Measurements from ENCODE around the gene RNF38.
"Not testable (repeated sequence)": the region's sequence is repeated elsewhere in the genome, so short reads cannot be mapped to it uniquely, and the experiment has no call there.

Gene RNF38

DNA sequence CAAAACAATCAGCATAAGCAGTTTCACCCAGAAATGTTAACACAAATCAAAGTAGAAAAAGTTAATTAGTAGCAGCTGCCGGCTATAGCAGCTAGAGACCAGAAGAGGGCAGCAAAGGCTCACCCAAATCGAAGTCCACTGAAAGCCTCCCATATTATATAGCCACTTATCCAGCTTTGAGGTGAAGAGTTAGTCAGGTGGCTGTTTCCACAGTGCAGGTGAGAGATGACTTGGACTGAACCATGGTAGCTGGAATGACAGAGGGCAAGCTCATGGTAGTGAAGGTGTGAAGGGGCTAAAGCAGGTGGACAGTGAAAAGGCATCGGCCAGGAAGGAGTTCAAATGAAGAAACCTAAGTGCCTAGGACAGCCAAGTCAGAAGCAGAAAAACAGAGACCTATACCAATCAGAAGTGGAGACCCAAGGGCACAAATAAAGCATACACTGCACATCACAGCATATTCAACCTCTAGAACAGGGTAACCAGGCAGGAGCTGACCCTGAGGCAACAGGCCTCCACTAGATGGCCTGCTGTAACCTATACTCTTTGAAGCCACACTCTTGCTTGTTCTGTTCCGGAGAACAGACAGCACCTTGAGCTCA is 7.2 kb upstream of the RNF38 start:
- H3K9me3 ChIP-seq (ENCODE audit: control insufficient read depth, insufficient read depth, low read length), result no peaks in the 10 kb centered on the region

GRCh38 chr9:36402536-36402935 is 2.5 kb upstream of the RNF38 start:
- H3K4me1 ChIP-seq (ENCODE audit: control insufficient read depth, insufficient read depth, low read length), result peaks cover 32% of the 10 kb centered on the region
- no peaks in the 10 kb centered on the region for H3K27me3 ChIP-seq (ENCODE audit: control insufficient read depth, insufficient read depth, low read length)
- H3K4me3 ChIP-seq (ENCODE audit: low read depth, low read length), result no peak overlapping the region
- no peaks in the 10 kb centered on the region; the same call in 1 of the 2 replicates for H3K36me3 ChIP-seq (ENCODE audit: control insufficient read depth, insufficient read depth, low read length)
- H3K27ac ChIP-seq (ENCODE audit: low read depth, low read length), result peak overlapping the region; percentile 31
- no peaks in the 10 kb centered on the region for H3K9me3 ChIP-seq (ENCODE audit: control insufficient read depth, insufficient read depth, low read length)
- H3K9ac ChIP-seq (ENCODE audit: low read depth, low read length), result no peak overlapping the region

More for the DNA sequence above, 7.2 kb upstream of the RNF38 start:
- Histone ChIP-seq H3K27ac (ENCODE audit: low read depth, low read length) (no peak overlapping the region), H3K9ac (ENCODE audit: low read depth, low read length) (no peak overlapping the region), H3K36me3 (ENCODE audit: control insufficient read depth, insufficient read depth, low read length) (peaks cover 4% of the 10 kb centered on the region), H3K27me3 (ENCODE audit: control insufficient read depth, insufficient read depth, low read length) (no peaks in the 10 kb centered on the region), H3K4me1 (ENCODE audit: control insufficient read depth, insufficient read depth, low read length) (peaks cover 12% of the 10 kb centered on the region), H3K4me3 (ENCODE audit: low read depth, low read length) (no peak overlapping the region)

- Histone ChIP-seq H3K27ac (ENCODE audit: low read depth, low read length) (peak overlapping the region; percentile 74), H3K4me3 (ENCODE audit: low read depth, low read length) (peak overlapping the region; percentile 95), H3K36me3 (ENCODE audit: control insufficient read depth, insufficient read depth, low read length) (no peaks in the 10 kb centered on the region; the same call in 1 of the 2 replicates), H3K9ac (ENCODE audit: low read depth, low read length) (no peak overlapping the region), H3K27me3 (ENCODE audit: control insufficient read depth, insufficient read depth, low read length) (no peaks in the 10 kb centered on the region), H3K4me1 (ENCODE audit: control insufficient read depth, insufficient read depth, low read length) (peaks cover 28% of the 10 kb centered on the region), H3K9me3 (ENCODE audit: control insufficient read depth, insufficient read depth, low read length) (no peaks in the 10 kb centered on the region)
Measured at GRCh38 chr9:36401897-36402480, 1.9 kb upstream of the RNF38 start.

DNA sequence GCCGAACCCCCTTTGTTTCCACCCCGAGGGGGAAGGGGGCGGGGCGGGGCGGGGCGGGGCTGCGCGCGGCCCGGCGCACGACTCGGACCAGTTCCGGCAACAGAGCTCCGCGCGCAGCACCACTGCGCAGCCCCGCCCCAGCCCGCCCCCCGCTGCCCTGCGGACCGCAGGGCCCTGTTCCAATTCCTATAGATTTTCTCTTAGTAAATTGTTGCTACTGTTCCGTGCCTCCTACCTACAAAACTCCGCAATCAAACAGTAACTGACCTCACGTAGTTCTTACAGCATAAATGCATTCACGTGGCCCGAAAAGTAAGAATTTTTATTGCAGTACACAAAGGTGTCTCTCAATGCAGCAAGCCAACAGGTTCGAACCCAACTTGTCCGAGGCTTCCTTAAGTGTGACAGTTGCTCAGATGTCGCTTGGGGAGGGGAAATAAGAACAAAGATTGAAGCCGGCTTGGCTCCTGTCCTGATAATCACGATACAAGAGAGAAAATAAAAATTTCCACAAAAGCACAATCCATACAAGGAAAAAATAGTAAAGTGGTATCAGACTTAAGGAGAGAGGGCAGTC is 1.2 kb upstream of the RNF38 start:
- H3K4me1 ChIP-seq (ENCODE audit: control insufficient read depth, insufficient read depth, low read length), result peaks cover 25% of the 10 kb centered on the region
- peak overlapping the region; percentile 92; the same call in 1 of the 2 replicates for H3K9ac ChIP-seq (ENCODE audit: low read depth, low read length)
- peak overlapping the region; percentile 95 for H3K4me3 ChIP-seq (ENCODE audit: low read depth, low read length)
- H3K27me3 ChIP-seq (ENCODE audit: control insufficient read depth, insufficient read depth, low read length), result no peaks in the 10 kb centered on the region
- no peaks in the 10 kb centered on the region for H3K9me3 ChIP-seq (ENCODE audit: control insufficient read depth, insufficient read depth, low read length)
- H3K36me3 ChIP-seq (ENCODE audit: control insufficient read depth, insufficient read depth, low read length), result peaks cover 3% of the 10 kb centered on the region
- peak overlapping the region; percentile 98 for H3K27ac ChIP-seq (ENCODE audit: low read depth, low read length)

DNA sequence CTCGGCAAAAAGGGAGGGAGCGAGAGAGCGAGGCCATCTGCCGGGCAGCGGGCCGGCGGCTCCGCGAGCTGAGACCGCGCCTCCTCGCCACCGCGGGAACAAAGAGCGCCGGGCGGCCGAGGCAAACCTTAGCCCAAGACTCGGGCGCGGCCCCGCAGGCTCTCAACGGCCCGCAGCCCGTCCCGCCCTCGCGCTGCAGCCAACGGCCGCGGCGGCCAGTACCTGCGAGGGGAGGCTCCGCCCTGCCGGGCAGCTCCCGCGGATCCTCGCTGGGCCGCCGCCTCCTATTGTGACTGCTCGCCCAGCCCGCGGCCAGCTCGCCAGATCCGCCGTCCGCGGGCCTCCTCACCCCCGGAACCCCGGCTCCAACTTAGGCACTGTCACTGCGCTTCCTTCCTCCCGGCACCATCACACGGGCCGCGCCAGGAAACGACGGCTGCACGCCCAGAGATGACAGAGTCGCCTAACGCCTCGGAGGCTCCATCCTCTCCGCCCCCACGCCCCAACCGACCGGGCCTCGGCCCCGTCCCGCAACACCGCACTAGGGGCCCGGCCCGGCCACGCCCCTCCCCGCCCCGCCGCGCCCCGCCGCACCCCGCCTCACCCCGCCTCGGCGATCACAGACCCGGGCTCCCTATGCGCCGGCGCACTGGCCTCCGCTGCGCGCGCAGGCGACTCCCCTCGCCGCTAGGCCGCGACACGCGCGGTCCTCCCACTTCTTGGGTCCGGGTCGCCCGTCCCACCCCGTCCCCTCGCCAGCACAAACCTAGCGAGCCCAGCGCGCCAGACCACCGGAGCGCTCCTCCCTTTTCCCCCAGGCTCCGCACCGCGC is 479 bp upstream of the RNF38 start:
- Histone ChIP-seq H3K9me3 (ENCODE audit: control insufficient read depth, insufficient read depth, low read length) (no peaks in the 10 kb centered on the region), H3K9ac (ENCODE audit: low read depth, low read length) (peak overlapping the region; percentile 92), H3K4me3 (ENCODE audit: low read depth, low read length) (peak overlapping the region; percentile 95), H3K4me1 (ENCODE audit: control insufficient read depth, insufficient read depth, low read length) (peaks cover 25% of the 10 kb centered on the region), H3K27ac (ENCODE audit: low read depth, low read length) (peak overlapping the region; percentile 98), H3K36me3 (ENCODE audit: control insufficient read depth, insufficient read depth, low read length) (peaks cover 4% of the 10 kb centered on the region), H3K27me3 (ENCODE audit: control insufficient read depth, insufficient read depth, low read length) (no peaks in the 10 kb centered on the region)

GRCh38 chr9:36398745-36399144 is 1.3 kb downstream of the RNF38 start:
- Histone ChIP-seq H3K4me1 (ENCODE audit: control insufficient read depth, insufficient read depth, low read length) (peaks cover 26% of the 10 kb centered on the region), H3K9ac (ENCODE audit: low read depth, low read length) (no peak overlapping the region), H3K27me3 (ENCODE audit: control insufficient read depth, insufficient read depth, low read length) (no peaks in the 10 kb centered on the region), H3K27ac (ENCODE audit: low read depth, low read length) (no peak overlapping the region), H3K9me3 (ENCODE audit: control insufficient read depth, insufficient read depth, low read length) (no peaks in the 10 kb centered on the region), H3K4me3 (ENCODE audit: low read depth, low read length) (peak overlapping the region; percentile 95), H3K36me3 (ENCODE audit: control insufficient read depth, insufficient read depth, low read length) (peaks cover 9% of the 10 kb centered on the region)

DNA sequence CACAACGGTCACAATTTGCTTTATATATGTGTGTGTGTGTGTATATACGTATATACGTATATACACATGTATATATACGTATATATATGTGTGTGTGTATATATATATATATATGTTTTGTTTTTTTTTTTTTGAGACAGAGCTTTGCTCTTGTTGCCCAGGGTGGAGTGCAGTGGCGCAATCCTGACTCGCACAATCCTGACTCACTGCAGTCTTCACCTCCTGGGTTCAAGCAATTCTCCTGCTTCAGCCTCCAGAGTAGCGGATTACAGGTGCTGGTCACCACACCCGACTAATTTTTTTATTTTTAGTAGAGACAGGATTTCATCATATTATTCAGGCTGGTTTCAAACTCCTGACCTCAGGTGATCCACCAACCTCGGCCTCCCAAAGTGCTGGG is 3.1 kb downstream of the RNF38 start:
- no peak overlapping the region for H3K27ac ChIP-seq (ENCODE audit: low read depth, low read length)

GRCh38 chr9:36392489-36392888 is 7.6 kb downstream of the RNF38 start:
- no peak overlapping the region; the same call in 1 of the 2 replicates for H3K9ac ChIP-seq (ENCODE audit: low read depth, low read length)
- H3K36me3 ChIP-seq (ENCODE audit: control insufficient read depth, insufficient read depth, low read length), result peaks cover 18% of the 10 kb centered on the region
- H3K27ac ChIP-seq (ENCODE audit: low read depth, low read length), result no peak overlapping the region
- H3K4me3 ChIP-seq (ENCODE audit: low read depth, low read length), result no peak overlapping the region
- no peaks in the 10 kb centered on the region for H3K27me3 ChIP-seq (ENCODE audit: control insufficient read depth, insufficient read depth, low read length)
- H3K9me3 ChIP-seq (ENCODE audit: control insufficient read depth, insufficient read depth, low read length), result no peaks in the 10 kb centered on the region
- H3K4me1 ChIP-seq (ENCODE audit: control insufficient read depth, insufficient read depth, low read length), result peaks cover 57% of the 10 kb centered on the region

More for the DNA sequence above, 3.1 kb downstream of the RNF38 start:
- H3K36me3 ChIP-seq (ENCODE audit: control insufficient read depth, insufficient read depth, low read length), result peaks cover 13% of the 10 kb centered on the region
- no peaks in the 10 kb centered on the region for H3K9me3 ChIP-seq (ENCODE audit: control insufficient read depth, insufficient read depth, low read length)
- H3K4me3 ChIP-seq (ENCODE audit: low read depth, low read length), result no peak overlapping the region
- no peaks in the 10 kb centered on the region for H3K27me3 ChIP-seq (ENCODE audit: control insufficient read depth, insufficient read depth, low read length)
- peaks cover 37% of the 10 kb centered on the region for H3K4me1 ChIP-seq (ENCODE audit: control insufficient read depth, insufficient read depth, low read length)
- H3K9ac ChIP-seq (ENCODE audit: low read depth, low read length), result no peak overlapping the region

- Histone ChIP-seq H3K27me3 (ENCODE audit: control insufficient read depth, insufficient read depth, low read length) (no peaks in the 10 kb centered on the region), H3K36me3 (ENCODE audit: control insufficient read depth, insufficient read depth, low read length) (peaks cover 17% of the 10 kb centered on the region), H3K9me3 (ENCODE audit: control insufficient read depth, insufficient read depth, low read length) (no peaks in the 10 kb centered on the region), H3K4me3 (ENCODE audit: low read depth, low read length) (no peak overlapping the region), H3K9ac (ENCODE audit: low read depth, low read length) (no peak overlapping the region), H3K4me1 (ENCODE audit: control insufficient read depth, insufficient read depth, low read length) (peaks cover 71% of the 10 kb centered on the region), H3K27ac (ENCODE audit: low read depth, low read length) (no peak overlapping the region)
Measured at GRCh38 chr9:36389590-36389989, 10.5 kb downstream of the RNF38 start.

- not testable (repeated sequence) for H3K27me3 ChIP-seq (ENCODE audit: control insufficient read depth, insufficient read depth, low read length); H3K27ac ChIP-seq (ENCODE audit: low read depth, low read length); H3K9me3 ChIP-seq (ENCODE audit: control insufficient read depth, insufficient read depth, low read length); H3K4me3 ChIP-seq (ENCODE audit: low read depth, low read length); H3K36me3 ChIP-seq (ENCODE audit: control insufficient read depth, insufficient read depth, low read length); H3K9ac ChIP-seq (ENCODE audit: low read depth, low read length)
- peaks cover 78% of the 10 kb centered on the region for H3K4me1 ChIP-seq (ENCODE audit: control insufficient read depth, insufficient read depth, low read length)
Measured at GRCh38 chr9:36386396-36386965, 13.6 kb downstream of the RNF38 start.

Measured in HUES48 (cell line).